H1 (cell line): ENCODE results near the gene DGKH. TPM values are rescaled to one million over a fixed set of nuclear protein-coding genes. Genes with fewer than 3 reads are reported as not detected.

Source experiments
- CREB1 ChIP-seq: IDR thresholded peaks from 2 replicates; pipeline ENCODE4 v1.6.1; 2012; ENCODE audit warnings: inconsistent platforms
- CTCF ChIP-seq, 3 experiments: IDR thresholded peaks; 1 replicate in 2 of 3; 2 replicates in 1 of 3; pipeline versions ENCODE4 v1.5.1 to v1.6.1; 2011; ENCODE audit warnings: low read length in 3 of 3, mild to moderate bottlenecking in 3 of 3, inconsistent platforms in 2 of 3, low read depth in 1 of 3, moderate library complexity in 1 of 3; ENCODE audit not compliant: insufficient read depth in 1 of 3; ENCODE audit errors: control extremely low read depth in 1 of 3
- FOSL1 ChIP-seq: IDR thresholded peaks from 2 replicates; pipeline ENCODE4 v1.6.1; 2011; ENCODE audit warnings: mild to moderate bottlenecking, low read depth, low read length, moderate library complexity; ENCODE audit not compliant: insufficient read depth
- HDAC2 ChIP-seq, 2 experiments: fragments of 300-600 bp in 1 of 2; sonication (generic) in 1 of 2; IDR thresholded peaks; 2 replicates each; pipeline ENCODE4 v1.6.1; 2011 to 2012; ENCODE audit warnings: low read depth in 2 of 2, low read length in 2 of 2, mild to moderate bottlenecking in 2 of 2, moderate library complexity in 2 of 2, borderline replicate concordance in 1 of 2, inconsistent platforms in 1 of 2
- TCF12 ChIP-seq: IDR thresholded peaks from 2 replicates; pipeline ENCODE4 v1.6.1; 2011; ENCODE audit warnings: low read depth, mild to moderate bottlenecking, low read length
- polyA plus RNA-seq, 7 experiments: library from polyadenylated mRNA; depleted of rRNA in 3 of 7; stranded (reverse) in 5 of 7; unstranded in 2 of 7; fragments of >200 nt in 5 of 7; fragments of 200-250 nt in 2 of 7; gene quantifications; 1 replicate in 5 of 7; 2 replicates in 1 of 7; 4 replicates in 1 of 7; pipeline versions ENCODE4 v1.2.1 to v1.2.3, GENCODE V29; 2011 to 2013; ENCODE audit warnings: missing spikeins in 2 of 7, mixed read lengths in 2 of 7
- total RNA-seq: library from RNA; stranded (reverse); fragmentation: NEBNext Ultra II Directional; extraction: Animal tissue kit (Norgen Biotek cat#: 25700); gene quantifications from 2 replicates; pipeline ENCODE4 v1.2.1, GENCODE V29; 2021

Gene DGKH
- total and polyA plus RNA-seq, 2 of the 8 experiments (the other 6 are each of a cell fraction or from before 2014, with no cell fraction given), result 2.1 to 7.9 TPM

DNA sequence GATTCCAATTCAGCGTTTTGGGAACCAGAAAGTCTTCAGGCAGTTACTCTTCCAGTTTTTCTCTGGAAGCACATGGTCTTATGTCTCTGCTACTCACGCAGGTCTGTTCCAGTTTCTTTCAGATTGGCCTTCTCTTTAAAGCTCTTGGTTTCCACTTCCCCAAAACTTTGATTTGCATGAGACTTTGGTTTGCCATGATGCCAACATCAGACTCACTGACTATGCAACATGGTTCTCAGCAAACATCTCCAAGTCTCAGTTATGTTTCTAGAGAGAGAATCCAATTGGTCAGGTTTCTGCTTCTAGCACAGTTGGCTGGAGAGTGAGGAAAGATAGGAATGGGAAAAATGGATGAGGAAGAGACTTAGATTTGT is 226.6 kb downstream of the DGKH start (continued):
- TF ChIP-seq CTCF (IDR thresholded peaks at IDR 0.05; ENCODE audit: control extremely low read depth in 1 of 3, insufficient read depth in 1 of 3, low read depth in 1 of 3, low read length in 3 of 3) (no peak), TCF12 (no peak), HDAC2 (IDR thresholded peaks at IDR 0.05; ENCODE audit: borderline replicate concordance in 1 of 2, low read depth in 2 of 2, low read length in 2 of 2) (no peak), CREB1 (no peak), FOSL1 (no peak)
